ENCODE results near the gene CMBL. TPM values are rescaled to one million over a fixed set of nuclear protein-coding genes. Genes with fewer than 3 reads are reported as not detected.

CMBL gene
- total RNA-seq, 1 experiment from 2014 or later, result 12.6 TPM

- no peak overlapping the region for H4K5ac ChIP-seq (ENCODE audit: insufficient read length, low read depth, low read length)
- H3K18ac ChIP-seq (ENCODE audit: insufficient read length, low read depth, low read length), result no peak overlapping the region
- DNase-seq, result no peak
- no peak overlapping the region for H3K23ac ChIP-seq (ENCODE audit: insufficient read length, low read depth, low read length)
- H3K27ac ChIP-seq (ENCODE audit: insufficient read length, low read depth, low read length), result no peak overlapping the region
- H3K9ac ChIP-seq (ENCODE audit: extremely low read depth, insufficient read length, low read length), result no peak overlapping the region
- H3K4ac ChIP-seq (ENCODE audit: low read depth, low read length), result no peak overlapping the region
- H3K27me3 ChIP-seq (ENCODE audit: insufficient read depth, low read length), result no peaks in the 10 kb centered on the region
- no peaks in the 10 kb centered on the region for H4K20me1 ChIP-seq (ENCODE audit: control insufficient read depth, insufficient read depth, insufficient read length)
- H3K79me1 ChIP-seq (ENCODE audit: insufficient read depth, low read depth, low read length, poor library complexity, severe bottlenecking), result no peaks in the 10 kb centered on the region
- no peak overlapping the region for H3K56ac ChIP-seq (ENCODE audit: insufficient read length, low read depth, low read length)
- Mint-ChIP-seq H3K9me3 (peaks cover 0 to 2% of the 10 kb centered on the region in 2 experiments; a peak in 1 of 5 replicates), H3K36me3 (ENCODE audit: insufficient read depth in 1 of 3, low read depth in 3 of 3) (peaks cover 0 to 2% (median 0%) of the 10 kb centered on the region in 3 experiments; a peak in 1 of 7 replicates), H3K4me1 (peaks cover 0 to 4% of the 10 kb centered on the region in 2 experiments; a peak in 2 of 4 replicates), H3K27me3 (ENCODE audit: low read depth) (peaks cover 2% of the 10 kb centered on the region), H3K27ac (no peak overlapping the region), H3K4me3 (no peak overlapping the region; a peak in 1 of 5 replicates)
- H2BK12ac ChIP-seq (ENCODE audit: insufficient read length, low read depth, low read length), result no peak overlapping the region
- H3K9me3 ChIP-seq (ENCODE audit: control insufficient read depth, low read depth, low read length), result no peaks in the 10 kb centered on the region
- no peak overlapping the region for H4K91ac ChIP-seq (ENCODE audit: insufficient read length, low read depth, low read length)
- no peak for TF ChIP-seq CTCF (conservative IDR thresholded peaks at IDR 0.05)
- no peaks in the 10 kb centered on the region for H3K4me1 ChIP-seq (ENCODE audit: insufficient read depth, low read length)
- no peak overlapping the region for H3T11ph ChIP-seq (ENCODE audit: low read length)
- no peak overlapping the region for H3K4me2 ChIP-seq (ENCODE audit: insufficient read depth, insufficient read length, low read length)
- H2BK20ac ChIP-seq (ENCODE audit: low read depth, low read length, poor library complexity, severe bottlenecking), result no peak overlapping the region
- H4K8ac ChIP-seq (replicated peaks; ENCODE audit: insufficient read length, low read depth, low read length), result no peak overlapping the region
- WGBS (ENCODE audit: extremely low coverage, insufficient read length, low lambda C conversion rate), result no CpG with 5 or more reads among the region's 6 CpGs
- H2AK5ac ChIP-seq (ENCODE audit: insufficient read length, low read length), result no peak overlapping the region
- no peak overlapping the region for H2BK120ac ChIP-seq (ENCODE audit: low read depth, low read length, poor library complexity, severe bottlenecking)
- H3K79me2 ChIP-seq (ENCODE audit: insufficient read depth, low read length), result no peaks in the 10 kb centered on the region
- H3K14ac ChIP-seq (ENCODE audit: insufficient read depth, low read length), result no peak overlapping the region
- no peak overlapping the region for H2BK15ac ChIP-seq (ENCODE audit: low read depth, low read length)
- H2AFZ ChIP-seq (ENCODE audit: low read length), result no peak overlapping the region
- H3K23me2 ChIP-seq (ENCODE audit: insufficient read length, low read depth, low read length, poor library complexity, severe bottlenecking), result no peaks in the 10 kb centered on the region
- H2BK5ac ChIP-seq (ENCODE audit: insufficient read length, low read length), result no peak overlapping the region
Measured at GRCh38 chr5:10317825-10318682, 10.4 kb upstream of the CMBL start.
